Measurements from ENCODE around the gene ALG1L2.
"Not testable (repeated sequence)": the region's sequence is repeated elsewhere in the genome, so short reads cannot be mapped to it uniquely, and the experiment has no call there.

The ALG1L2 gene, protein sequence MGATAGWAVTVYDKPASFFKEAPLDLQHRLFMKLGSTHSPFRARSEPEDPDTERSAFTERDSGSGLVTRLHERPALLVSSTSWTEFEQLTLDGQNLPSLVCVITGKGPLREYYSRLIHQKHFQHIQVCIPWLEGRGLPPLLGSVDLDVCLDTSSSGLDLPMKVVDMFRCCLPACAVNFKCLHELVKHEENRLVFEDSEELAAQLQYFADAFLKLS

DNA sequence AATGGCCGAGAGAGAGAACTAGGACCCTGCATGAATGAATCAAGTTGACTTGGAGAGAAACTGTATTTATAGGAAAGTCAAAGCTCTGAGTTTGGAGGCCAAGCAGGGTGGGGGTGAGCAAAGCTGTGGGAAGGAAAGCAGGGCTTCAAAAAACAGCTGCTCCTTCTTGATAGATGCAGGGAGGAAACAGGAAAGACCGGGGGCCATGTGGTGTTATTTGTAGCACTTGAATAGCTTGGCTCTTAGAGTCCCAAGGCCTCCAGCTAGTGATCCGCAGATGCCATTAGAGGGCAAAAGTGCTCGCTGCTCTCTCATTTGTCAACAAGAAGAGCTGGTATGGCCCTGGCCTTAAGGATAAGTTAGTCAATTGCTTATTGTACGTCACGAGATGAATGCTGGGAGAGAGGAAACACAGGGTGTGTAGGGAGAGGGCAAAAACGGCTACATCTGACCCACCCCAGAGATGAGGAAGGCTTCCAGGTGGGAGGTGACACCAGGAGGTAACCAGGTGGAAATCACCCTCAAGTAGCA, at the start of gene ALG1L2:
Gene ALG1L2, plus strand, starts transcription at position 481 of the 531 bp plus-strand sequence. CDS start 186 bp downstream, outside the sequence.
- DNase-seq = no peak
- in situ Hi-C loops (cut with MboI; ENCODE audit: low pct_unique_long_range_greater_than_20kb, low sequenced_read_pairs) = no loop called here

DNA sequence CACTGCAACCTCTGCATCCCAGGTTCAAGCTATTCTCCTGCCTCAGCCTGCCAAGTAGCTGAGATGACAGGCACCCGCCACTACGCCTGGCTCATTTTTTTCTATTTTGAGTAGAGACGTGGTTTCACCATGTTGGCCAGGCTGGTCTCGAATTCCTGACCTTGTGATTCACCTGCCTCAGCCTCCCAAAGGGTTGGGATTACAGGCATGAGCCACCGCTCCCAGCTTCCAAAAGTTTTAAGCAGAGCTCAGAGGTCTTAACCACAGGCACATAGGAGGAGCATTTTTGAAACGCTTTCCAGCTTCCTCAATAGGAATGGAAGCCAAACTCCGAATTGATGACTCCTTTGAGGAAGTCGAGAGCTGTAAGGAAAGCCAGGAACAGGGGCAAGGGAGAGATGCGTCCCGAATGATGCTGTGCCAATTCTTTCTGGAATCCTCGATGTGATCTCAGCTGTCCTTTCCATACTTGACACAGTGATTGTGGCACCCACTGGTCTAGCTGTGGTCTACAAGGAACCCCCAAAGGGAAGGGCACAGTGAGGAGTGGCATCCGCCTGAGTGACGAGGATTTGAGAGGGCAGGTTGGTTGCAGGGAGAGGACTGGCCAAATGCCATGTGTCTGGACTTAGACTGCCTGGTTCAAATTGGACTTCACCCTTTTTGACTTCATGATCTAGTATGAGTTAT, 44.4 kb upstream of the ALG1L2 start:
- DNase-seq; in situ Hi-C loops (cut with MboI; ENCODE audit: low pct_unique_long_range_greater_than_20kb, low sequenced_read_pairs): not testable (repeated sequence)

DNA sequence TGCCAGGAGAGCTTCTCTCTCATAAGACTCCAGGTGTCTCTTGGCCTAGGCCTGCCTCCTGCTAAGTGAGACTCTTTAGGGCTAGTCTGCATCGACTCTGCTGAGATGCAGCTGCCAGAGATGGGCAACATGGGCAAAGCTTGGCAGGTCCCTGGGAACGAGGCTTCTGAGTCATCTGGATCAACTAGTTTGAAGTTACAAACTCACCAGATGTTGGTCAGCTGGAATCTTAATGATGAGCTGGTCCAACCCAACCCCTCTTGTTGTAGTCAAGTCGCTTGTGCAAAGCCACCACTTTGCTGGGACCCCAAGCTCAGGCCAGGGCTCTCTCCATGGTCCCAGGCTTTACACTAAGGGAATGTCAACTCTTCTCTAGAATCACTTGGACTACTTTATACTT, 38.9 kb upstream of the ALG1L2 start:
- in situ Hi-C loops (cut with MboI; ENCODE audit: low pct_unique_long_range_greater_than_20kb, low sequenced_read_pairs); DNase-seq: not testable (repeated sequence)

DNA sequence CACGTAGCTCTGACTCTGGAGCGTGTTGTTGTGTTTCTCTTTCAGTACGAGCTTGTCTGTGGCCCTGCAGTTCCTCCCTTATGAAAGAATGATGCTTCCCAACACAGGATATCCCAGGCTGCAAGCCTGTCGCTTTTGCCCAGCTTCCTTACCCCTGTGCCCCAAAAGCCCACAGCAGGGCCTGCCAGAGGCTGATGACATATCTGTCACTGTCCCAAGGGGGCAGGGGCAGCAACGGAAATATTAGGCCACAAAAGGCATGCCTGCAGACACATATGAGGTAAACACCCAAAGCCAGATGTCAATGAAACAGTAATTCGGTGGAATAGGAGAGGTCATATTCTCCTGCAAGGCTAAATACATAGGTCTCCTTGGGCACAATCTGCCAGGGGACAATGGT, 38.0 kb upstream of the ALG1L2 start:
- in situ Hi-C loops (cut with MboI; ENCODE audit: low pct_unique_long_range_greater_than_20kb, low sequenced_read_pairs); DNase-seq: not testable (repeated sequence)

DNA sequence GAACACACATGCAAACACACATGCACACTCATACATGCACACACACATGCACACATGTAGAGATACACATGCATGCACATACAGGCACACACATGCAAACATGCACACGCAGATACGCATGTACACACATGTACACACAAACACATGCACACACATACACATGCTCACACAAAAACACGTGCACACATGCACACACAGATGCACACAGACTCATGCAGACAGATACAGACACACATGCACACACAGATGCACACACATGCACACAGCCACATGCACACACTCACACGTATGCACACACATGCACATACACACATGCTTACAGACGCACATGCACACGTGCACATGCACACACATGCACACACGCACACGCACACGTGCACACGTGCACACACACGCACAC, 37.3 kb upstream of the ALG1L2 start:
- no peak for DNase-seq
- in situ Hi-C loops (cut with MboI; ENCODE audit: low pct_unique_long_range_greater_than_20kb, low sequenced_read_pairs) = no loop called here

DNA sequence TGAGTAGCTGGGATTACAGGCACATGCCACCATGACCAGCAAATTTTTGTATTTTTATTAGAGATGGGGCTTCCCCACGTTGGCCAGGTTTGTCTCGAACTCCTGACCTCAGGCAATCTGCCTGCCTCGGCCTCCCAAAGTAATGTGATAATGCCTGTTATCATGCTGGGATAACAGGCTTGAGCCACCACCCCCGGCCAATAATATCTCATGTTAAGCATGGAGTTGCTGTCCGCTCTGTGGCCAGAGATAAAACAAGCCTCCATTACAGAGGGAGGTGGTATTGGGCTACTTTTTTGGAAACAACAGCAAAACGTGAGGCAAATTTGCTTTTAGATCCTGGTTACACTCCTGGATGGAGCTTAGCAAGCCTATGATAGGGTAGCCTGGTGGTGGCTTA, 32.9 kb upstream of the ALG1L2 start:
- in situ Hi-C loops (cut with MboI; ENCODE audit: low pct_unique_long_range_greater_than_20kb, low sequenced_read_pairs) = no loop called here

DNA sequence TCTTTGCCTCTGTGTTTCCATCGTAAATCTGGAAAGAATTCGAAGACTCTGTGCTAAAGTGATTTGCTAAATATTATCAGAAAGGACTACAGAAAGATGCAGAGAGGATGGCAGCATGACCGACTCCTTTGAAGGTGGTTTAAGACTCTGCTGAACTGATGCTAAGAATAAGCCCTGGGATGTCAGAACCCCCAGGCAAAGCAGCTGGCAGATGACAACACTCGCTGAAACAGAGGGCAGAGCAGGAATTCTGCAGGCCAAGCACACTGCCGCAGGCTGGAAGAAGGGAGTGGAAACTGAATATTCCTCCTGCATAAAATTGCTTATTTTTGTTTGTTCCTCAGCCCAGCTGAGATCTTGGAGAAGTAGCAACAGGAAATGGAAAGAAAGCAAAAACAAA, 29.3 kb upstream of the ALG1L2 start:
- in situ Hi-C loops (cut with MboI; ENCODE audit: low pct_unique_long_range_greater_than_20kb, low sequenced_read_pairs); DNase-seq: not testable (repeated sequence)

More for the DNA sequence above, 32.9 kb upstream of the ALG1L2 start:
- DNase-seq = no peak

DNA sequence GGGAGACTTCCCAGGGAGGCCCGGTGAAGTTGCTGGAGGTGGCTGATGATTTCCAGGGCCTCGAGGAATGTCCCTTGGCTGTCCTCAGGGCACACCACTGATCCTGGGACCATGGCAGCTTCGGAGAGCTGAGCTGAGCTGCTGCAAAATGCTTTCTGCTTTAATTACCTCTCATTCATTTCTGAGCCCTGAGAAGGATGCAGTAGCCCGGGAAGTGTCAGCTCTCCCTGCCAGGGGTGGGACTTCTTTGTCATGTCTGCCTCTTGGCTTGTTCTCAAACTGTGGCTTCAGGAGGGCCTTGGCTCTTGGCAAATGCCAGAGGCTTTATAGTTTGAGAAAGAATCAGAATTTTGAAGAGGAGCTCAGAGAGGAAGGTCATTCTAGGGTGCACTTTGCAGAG, 28.7 kb upstream of the ALG1L2 start:
- in situ Hi-C loops (cut with MboI; ENCODE audit: low pct_unique_long_range_greater_than_20kb, low sequenced_read_pairs); DNase-seq: not testable (repeated sequence)

DNA sequence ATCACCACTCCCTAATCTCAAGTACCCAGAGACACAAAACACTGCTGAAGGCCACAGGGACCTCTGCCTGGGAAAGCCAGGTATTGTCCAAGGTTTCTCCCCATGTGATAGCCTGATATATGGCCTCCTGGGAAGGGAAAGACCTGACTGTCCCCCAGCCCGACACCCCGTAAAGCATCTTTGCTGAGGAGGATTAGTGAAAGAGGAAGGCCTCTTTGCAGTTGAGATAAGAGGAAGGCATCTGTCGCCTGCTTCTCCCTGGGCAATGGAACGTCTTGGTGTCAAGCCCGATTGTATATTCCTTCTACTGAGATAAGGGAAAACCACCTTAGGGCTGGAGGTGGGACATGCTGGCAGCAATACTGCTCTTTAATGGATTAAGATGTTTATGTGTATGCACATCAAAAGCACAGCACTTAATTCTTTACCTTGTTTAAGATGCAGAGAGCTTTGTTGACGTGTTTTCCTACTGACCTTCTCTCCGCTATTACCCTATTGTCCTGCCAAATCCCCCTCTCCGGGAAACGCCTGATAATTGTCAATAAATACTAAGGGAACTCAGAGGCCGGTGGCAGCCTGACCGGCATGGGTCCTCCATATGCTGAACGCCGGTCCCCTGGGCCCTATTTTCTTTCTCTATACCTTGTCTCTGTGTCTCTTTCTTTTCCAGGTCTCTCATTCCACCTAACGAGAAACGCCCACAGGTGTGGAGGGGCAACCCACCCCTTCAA, 23.9 kb upstream of the ALG1L2 start:
- DNase-seq; in situ Hi-C loops (cut with MboI; ENCODE audit: low pct_unique_long_range_greater_than_20kb, low sequenced_read_pairs): not testable (repeated sequence)

DNA sequence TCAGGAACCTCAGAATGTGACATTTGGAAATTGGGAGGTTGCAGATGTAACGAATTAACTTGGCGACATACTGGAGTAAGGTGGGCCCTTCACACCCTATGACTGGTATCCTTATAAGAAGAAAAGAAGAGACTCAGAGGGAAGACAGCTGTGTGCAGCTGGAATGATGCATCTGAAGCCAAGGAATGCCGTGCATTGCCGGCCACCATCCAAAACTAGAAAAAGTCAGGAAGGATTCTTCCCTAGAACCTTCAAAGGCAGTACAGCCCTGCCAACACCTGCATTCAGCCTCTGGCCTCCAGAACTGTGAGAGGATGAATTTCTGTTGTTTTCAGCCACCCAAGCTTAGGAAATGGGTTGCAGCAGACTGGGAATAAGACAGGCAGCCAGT, 23.4 kb upstream of the ALG1L2 start:
- DNase-seq; in situ Hi-C loops (cut with MboI; ENCODE audit: low pct_unique_long_range_greater_than_20kb, low sequenced_read_pairs): not testable (repeated sequence)

DNA sequence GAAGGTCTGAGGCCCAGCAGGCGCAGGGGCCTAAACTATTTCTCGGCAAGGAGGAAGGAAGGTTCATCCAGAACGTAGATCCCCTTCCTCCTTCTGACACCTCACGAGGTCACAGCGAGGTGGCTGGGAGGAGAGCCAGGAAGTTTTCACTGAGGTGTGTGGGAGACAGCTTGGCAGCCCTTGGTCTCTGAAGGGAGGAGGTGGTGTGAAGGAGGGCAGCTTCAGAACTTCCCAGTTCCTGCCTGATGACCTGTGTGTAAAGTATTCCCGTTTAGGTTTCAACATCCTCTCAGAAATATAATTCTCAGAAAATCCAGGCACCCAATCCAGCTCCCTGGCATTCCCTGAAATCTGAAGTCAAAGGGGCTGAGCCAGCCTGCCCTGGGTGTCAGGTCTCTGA, 22.9 kb upstream of the ALG1L2 start:
- DNase-seq; in situ Hi-C loops (cut with MboI; ENCODE audit: low pct_unique_long_range_greater_than_20kb, low sequenced_read_pairs): not testable (repeated sequence)

DNA sequence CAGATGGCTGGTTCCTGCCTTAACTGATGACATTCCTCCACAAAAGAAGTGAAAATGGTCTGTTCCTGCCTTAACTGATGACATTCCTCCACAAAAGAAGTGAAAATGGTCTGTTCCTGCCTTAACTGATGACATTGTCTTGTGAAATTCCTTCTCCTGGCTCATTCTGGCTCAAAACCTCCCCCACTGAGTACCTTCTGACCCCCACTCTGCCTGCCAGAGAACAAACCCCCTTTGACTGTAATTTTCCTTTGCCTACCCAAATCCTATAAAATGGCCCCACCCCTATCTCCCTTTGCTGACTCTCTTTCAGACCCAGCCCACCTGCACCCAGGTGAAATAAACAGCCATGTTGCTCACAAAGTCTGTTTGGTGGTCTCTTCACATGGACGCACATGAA, 22.5 kb upstream of the ALG1L2 start:
- in situ Hi-C loops (cut with MboI; ENCODE audit: low pct_unique_long_range_greater_than_20kb, low sequenced_read_pairs) = not testable (repeated sequence)

DNA sequence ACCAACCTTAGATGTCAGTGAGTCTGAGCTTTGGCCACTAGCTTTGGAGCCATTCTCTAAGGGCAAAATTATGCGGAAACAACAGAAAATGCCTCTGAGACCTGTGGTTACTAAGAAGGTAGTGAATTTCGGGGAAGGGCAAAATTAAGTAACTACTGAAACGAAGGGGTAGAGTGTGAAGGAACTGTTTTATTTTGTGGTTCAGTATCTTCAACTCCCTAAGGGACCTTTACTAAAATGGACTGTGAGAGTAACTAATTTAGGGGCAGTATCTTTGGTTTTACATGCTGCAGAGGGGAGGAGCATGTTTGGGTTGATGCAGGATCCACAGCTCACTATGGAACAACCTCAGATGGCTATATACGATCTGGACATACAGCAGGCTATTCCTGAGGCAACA, 8.0 kb upstream of the ALG1L2 start:
- in situ Hi-C loops (cut with MboI; ENCODE audit: low pct_unique_long_range_greater_than_20kb, low sequenced_read_pairs) = no loop called here
- DNase-seq = no peak

More for the DNA sequence above, 22.5 kb upstream of the ALG1L2 start:
- DNase-seq = not testable (repeated sequence)

DNA sequence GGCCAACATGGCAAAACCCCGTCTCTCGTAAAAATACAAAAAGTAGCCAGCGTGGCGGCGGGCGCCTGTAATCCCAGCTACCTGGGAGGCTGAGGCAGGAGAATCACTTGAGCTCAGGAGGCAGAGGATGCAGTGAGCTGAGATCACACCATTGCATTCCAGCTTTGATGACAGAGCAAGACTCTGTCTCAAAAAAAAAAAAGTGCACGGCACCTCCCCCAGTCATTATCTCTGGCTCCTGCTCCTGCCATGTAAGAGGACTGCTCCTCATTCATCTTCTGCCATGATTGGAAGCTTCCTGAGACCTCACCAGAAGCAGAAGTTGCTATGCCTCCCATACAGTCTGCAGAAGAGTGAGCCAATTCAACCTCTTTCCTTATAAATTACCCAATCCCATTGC, 4.0 kb upstream of the ALG1L2 start:
- in situ Hi-C loops (cut with MboI; ENCODE audit: low pct_unique_long_range_greater_than_20kb, low sequenced_read_pairs) = no loop called here
- no peak for DNase-seq

DNA sequence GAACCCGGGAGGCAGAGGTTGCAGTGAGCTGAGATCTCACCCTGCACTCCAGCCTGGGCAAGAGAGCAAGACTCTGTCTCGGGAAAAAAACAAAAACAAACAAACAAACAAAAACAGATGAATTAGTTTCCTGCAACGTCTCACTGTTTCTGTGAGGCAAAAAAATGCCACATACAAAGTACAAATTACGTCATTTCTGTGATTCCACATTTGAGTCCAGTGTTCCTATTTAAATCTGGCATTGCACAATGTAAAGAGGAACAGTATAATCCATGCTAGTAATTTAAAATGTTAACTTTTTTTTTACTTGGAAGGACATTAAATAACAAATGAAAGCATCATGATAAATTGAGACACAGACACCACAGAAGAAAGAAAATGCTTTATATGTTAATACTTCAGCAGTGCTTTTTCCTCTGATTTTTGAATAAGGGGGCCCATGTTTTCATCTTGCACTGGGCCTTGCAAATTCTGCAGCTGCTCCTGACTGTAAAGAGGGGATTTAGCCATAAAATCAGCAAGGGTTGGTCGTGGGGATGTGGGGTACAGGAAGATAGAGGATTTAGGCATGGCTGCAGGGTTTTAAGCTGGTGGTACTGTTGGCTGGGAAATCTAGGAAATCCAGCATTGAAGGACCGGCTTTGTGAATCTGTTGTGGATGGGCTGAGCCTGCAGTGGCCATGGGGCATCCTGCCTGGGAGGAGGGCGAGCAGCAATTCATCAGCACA, 1.9 kb downstream of the ALG1L2 start:
- DNase-seq; in situ Hi-C loops (cut with MboI; ENCODE audit: low pct_unique_long_range_greater_than_20kb, low sequenced_read_pairs): not testable (repeated sequence)

DNA sequence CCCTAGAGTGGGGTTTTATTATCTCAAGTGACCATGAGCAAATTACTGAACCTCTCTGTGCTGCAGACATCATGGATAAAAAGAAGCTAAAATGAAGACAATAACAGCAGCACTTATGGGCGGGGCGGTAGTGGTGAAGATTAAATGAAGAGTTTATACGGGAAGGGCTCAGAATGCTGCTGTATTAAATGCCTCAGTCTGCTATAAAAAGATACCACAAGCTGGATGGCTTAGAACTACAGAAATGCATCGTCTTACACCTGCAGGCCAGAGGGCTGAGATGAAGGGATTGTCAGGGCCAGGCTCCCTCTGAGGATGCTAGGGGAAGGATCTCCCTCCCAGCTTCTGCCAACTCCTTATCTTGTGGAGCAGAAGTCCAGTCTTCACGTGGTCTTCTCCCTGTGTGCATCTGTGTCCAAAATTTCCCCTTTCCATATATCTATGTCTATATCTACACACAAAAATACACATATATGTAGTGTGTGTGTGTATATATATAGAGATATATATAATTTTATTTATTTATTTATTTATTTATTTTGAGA, 2.9 kb downstream of the ALG1L2 start:
- in situ Hi-C loops (cut with MboI; ENCODE audit: low pct_unique_long_range_greater_than_20kb, low sequenced_read_pairs) = no loop called here
- no peak for DNase-seq

DNA sequence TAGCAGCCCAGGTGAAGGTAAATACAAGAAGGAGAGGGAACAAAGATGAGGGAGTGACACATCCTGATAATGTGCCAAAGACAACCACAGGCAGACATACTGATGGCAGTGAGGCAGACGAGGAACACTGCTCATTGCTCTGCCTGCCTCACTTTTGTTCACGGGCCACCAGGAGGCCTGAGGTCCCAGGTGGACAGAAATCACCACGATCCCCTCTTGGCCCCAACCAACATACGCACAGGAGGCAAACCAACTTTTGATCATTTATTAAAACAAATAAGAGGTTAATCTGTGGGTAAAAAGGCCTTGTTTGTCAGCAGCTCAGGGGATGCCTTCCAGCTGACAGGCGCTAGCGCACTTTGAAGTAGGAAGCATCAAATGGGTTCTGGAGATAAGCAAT, 4.2 kb downstream of the ALG1L2 start:
- in situ Hi-C loops (cut with MboI; ENCODE audit: low pct_unique_long_range_greater_than_20kb, low sequenced_read_pairs) = no loop called here
- no peak for DNase-seq

DNA sequence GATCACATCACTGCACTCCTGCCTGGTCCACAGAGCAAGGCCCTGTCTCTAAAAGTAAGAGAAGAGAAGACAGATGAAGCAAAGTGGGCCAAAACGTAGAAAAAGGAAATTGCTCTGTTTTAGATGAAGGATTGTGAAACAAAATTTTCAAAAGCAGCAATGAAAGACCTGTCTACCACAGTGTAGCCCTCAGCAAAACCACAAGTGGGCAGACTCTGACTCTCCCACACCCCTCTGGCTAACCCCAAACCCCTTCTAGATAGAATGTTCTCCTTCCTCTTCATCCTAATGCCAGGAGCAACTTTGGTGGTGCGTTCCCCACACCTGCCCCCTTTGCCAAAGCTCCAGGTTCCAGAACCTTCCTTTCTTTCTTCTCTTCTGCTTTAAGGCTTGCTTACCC, 5.0 kb downstream of the ALG1L2 start:
- in situ Hi-C loops (cut with MboI; ENCODE audit: low pct_unique_long_range_greater_than_20kb, low sequenced_read_pairs) = not testable (repeated sequence)

DNA sequence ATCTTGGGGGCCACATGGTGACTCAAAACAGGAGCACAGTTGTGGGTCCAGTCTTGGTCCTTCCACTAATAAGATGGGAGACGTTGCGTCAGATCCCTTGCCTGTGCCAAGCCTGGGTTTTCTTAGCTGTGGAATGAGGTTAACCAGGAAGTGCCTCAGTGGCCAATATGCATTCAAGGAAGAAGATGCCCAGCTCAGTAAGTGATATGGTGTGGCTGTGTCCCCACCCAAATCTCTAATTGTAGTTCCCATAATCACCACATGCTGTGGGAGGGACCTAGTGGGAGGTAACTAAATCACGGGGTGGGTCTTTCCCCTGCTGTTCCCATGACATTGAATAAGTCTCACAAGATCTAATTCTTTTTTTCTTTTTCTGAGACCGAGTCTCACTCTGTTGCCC, 6.4 kb downstream of the ALG1L2 start:
- in situ Hi-C loops (cut with MboI; ENCODE audit: low pct_unique_long_range_greater_than_20kb, low sequenced_read_pairs) = no loop called here
- DNase-seq = no peak

More for the DNA sequence above, 5.0 kb downstream of the ALG1L2 start:
- DNase-seq = not testable (repeated sequence)
